Activated CD4-positive, alpha-beta T cell treated with anti-CD3 and anti-CD28 coated beads for 36 hours (primary cell): ENCODE results near the gene RIPOR2. TPM values are rescaled to one million over a fixed set of nuclear protein-coding genes. Genes with fewer than 3 reads are reported as not detected.

Experiments
- ATAC-seq: fragments of 200-7000 bp; cut with Tn5 transposase; one replicate; pipeline ENCODE4 v1.10.0; 2021; ENCODE audit warnings: mild to moderate bottlenecking, moderate library complexity
- CTCF ChIA-PET: fragments of 350-600 bp; sonication (Branson Sonifier 250); formaldehyde crosslinking; loops from one replicate; lab custom pipeline; 2021; ENCODE audit warnings: antibody characterized with exemption; lab: Charles Lee
- POLR2A ChIA-PET: fragments of 350-600 bp; sonication (Branson Sonifier 250); formaldehyde crosslinking; loops from one replicate; lab custom pipeline; 2021; ENCODE audit warnings: antibody characterized with exemption, inconsistent platforms; lab: Charles Lee
- DNase-seq: peaks from one replicate; pipeline ENCODE4 v3.0.0-alpha.2; 2020
- H3K27ac Mint-ChIP-seq: one replicate; pipeline ENCODE4 v1.8.0; 2021; ENCODE audit warnings: mixed read lengths
- H3K27me3 Mint-ChIP-seq: one replicate; pipeline ENCODE4 v1.8.0; 2021; ENCODE audit warnings: mixed read lengths
- H3K36me3 Mint-ChIP-seq: one replicate; pipeline ENCODE4 v1.8.0; 2021; ENCODE audit warnings: low read depth, mixed read lengths
- H3K4me1 Mint-ChIP-seq: one replicate; pipeline ENCODE4 v1.8.0; 2021; ENCODE audit warnings: mixed read lengths
- H3K4me3 Mint-ChIP-seq: one replicate; pipeline ENCODE4 v1.8.0; 2021; ENCODE audit warnings: mild to moderate bottlenecking, moderate library complexity, mixed read lengths
- H3K9me3 Mint-ChIP-seq: one replicate; pipeline ENCODE4 v1.8.0; 2021; ENCODE audit warnings: low read depth, mixed read lengths
- intact Hi-C, 2 experiments: fragments of 100-400 bp; cut with DNase I in 1 of 2; cut with micrococcal nuclease in 1 of 2; formaldehyde crosslinking; loops; one replicate each; pipeline versions ENCODE4 v1.14.2 to v1.15.1; 2022 to 2024; cut with DNase I, micrococcal nuclease
- total RNA-seq, 2 experiments: library from RNA; stranded (reverse); gene quantifications; one replicate each; pipeline ENCODE4 v1.2.3, GENCODE V29; 2021

Gene RIPOR2
- total RNA-seq, 2 experiments from 2014 or later = 60.0 to 67.0 TPM

DNA sequence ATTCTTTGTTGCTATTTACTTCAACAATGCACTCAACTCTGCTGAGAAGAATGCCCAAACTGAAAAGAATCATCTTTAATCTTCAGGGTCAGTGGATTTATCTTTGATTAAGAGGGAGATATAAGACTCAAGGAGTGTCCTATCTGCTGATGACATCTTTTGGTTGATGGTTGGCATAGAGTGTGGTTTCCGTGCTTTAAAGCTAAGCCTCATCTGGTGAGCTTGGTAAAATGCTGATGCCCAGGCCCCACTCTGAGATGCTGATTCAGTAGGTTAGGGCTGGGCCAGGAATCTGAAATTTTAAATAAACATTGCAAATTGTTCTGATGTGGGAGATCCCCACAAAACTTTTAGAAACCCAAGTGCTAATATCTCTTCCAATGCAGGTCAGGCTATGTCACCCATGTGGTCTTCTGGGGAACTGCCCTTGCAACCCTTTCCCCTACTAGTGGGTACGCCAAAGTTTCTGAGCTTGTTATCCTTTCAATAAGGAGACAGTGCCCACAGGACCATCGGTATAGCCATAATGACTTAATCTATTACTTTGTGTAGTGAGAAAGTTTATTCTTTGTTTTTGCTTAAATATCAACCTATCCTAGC lies 68.6 kb downstream of the RIPOR2 start:
- DNase-seq = no peak
- H3K4me3 Mint-ChIP-seq = no peak overlapping the region

DNA sequence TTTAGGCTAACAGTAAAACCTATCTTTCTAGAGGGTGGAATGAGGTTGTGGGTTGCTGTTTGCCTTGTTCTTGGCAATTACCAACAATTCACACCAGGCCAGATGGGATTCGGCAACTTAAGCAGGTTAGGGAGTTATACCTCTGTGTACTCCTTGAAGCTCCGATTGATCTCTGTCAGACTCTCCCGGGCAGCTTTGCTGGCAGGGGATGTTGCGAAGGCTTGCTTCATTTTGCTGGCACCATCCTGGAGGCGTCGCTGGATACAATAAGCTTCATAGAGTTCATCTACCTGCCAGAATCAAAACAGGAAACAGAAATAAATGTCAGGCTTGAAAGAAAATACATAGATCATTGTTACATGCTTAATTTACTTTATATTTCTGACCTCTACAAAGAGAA lies 70.6 kb downstream of the RIPOR2 start:
- POLR2A ChIA-PET = no interaction called here
- Mint-ChIP-seq H3K4me1 (peaks cover 80% of the 10 kb centered on the region), H3K4me3 (peak overlapping the region; percentile 38), H3K27me3 (no peaks in the 10 kb centered on the region), H3K36me3 (peaks cover 54% of the 10 kb centered on the region), H3K27ac (peak overlapping the region; percentile 84), H3K9me3 (no peaks in the 10 kb centered on the region)
- CTCF ChIA-PET = interaction anchor here (1.2 to 1.8 kb wide), 5 partner anchors 9 to 153 kb away, joined by 4 to 7 read pairs (median 5); no protein-coding TSS in a partner anchor
- ATAC-seq = no peak
- intact Hi-C loops = no loop called here
- DNase-seq = no peak

More for the DNA sequence above, 68.6 kb downstream of the RIPOR2 start:
- Mint-ChIP-seq H3K4me1 (peaks cover 69% of the 10 kb centered on the region), H3K36me3 (peaks cover 56% of the 10 kb centered on the region), H3K27ac (peak overlapping the region; percentile 74), H3K27me3 (no peaks in the 10 kb centered on the region), H3K9me3 (no peaks in the 10 kb centered on the region)
- intact Hi-C loops = no loop called here
- CTCF ChIA-PET = interaction anchor here (1.0 to 2.9 kb wide), 11 partner anchors 9 to 151 kb away, joined by 3 to 14 read pairs (median 6); no protein-coding TSS in a partner anchor
- ATAC-seq = peak; percentile 43
- POLR2A ChIA-PET = interaction anchor here (0.6 to 0.7 kb wide), 2 partner anchors 9 to 271 kb away, joined by 4 read pairs; no protein-coding TSS in a partner anchor

DNA sequence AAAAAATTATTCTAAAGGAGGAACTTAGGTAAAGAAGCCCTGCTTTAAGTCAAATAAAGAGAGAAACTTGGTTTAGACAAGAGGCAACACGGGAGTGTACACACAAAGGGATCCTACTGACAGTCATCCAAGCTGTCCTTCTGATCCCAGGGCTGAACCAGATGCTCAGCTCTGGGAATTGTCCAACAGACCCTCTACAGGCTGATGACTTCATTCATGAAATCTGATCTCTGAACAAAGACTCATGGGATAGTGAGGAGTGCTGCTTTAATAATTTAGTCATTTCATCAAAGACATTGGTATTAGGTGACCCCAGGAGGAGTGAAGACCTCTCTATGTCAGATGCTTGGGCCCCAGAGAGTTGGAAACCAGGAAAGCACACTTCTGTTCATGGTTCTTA lies 71.4 kb downstream of the RIPOR2 start:
- POLR2A ChIA-PET = interaction anchor here (0.7 kb wide), 1 partner anchor 18 kb away, joined by 3 read pairs; no protein-coding TSS in a partner anchor
- Mint-ChIP-seq H3K9me3 (no peaks in the 10 kb centered on the region), H3K27me3 (no peaks in the 10 kb centered on the region), H3K4me3 (no peak overlapping the region), H3K27ac (peak overlapping the region; percentile 84), H3K4me1 (peaks cover 88% of the 10 kb centered on the region), H3K36me3 (peaks cover 61% of the 10 kb centered on the region)
- DNase-seq (no peak), ATAC-seq (no peak)
- CTCF ChIA-PET = interaction anchor here (0.5 to 1.8 kb wide), 7 partner anchors 8 to 199 kb away, joined by 3 to 7 read pairs (median 5); no protein-coding TSS in a partner anchor
- intact Hi-C loops = no loop called here

DNA sequence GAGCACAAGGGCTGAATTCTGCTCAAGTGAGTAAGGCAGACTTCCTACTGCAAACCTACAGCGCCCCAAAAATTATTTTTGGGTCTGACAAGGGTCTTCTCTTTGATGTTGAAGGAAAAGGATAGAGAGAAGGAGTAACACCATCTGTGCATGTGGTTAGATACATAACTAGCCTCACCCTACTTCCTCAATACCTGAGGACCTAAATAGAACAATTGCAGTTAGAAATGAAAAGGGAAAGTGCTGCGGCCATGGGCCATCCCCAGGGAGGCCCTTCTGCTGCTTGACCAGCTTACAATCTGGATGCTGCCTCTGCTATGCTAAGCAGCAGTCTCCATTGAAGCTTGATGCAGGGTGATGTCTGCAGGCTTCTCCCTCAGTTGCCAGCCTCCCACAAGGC lies 73.8 kb downstream of the RIPOR2 start:
- ChIA-PET CTCF (interaction anchor here (1.0 to 1.6 kb wide), 4 partner anchors 12 to 129 kb away, joined by 4 to 7 read pairs (median 6); no protein-coding TSS in a partner anchor), POLR2A (no interaction called here)
- Mint-ChIP-seq H3K36me3 (peaks cover 58% of the 10 kb centered on the region), H3K4me3 (no peak overlapping the region), H3K4me1 (peaks cover 92% of the 10 kb centered on the region), H3K27ac (peak overlapping the region; percentile 26), H3K9me3 (no peaks in the 10 kb centered on the region), H3K27me3 (no peaks in the 10 kb centered on the region)
- intact Hi-C loops = no loop called here
- ATAC-seq (no peak), DNase-seq (no peak)

DNA sequence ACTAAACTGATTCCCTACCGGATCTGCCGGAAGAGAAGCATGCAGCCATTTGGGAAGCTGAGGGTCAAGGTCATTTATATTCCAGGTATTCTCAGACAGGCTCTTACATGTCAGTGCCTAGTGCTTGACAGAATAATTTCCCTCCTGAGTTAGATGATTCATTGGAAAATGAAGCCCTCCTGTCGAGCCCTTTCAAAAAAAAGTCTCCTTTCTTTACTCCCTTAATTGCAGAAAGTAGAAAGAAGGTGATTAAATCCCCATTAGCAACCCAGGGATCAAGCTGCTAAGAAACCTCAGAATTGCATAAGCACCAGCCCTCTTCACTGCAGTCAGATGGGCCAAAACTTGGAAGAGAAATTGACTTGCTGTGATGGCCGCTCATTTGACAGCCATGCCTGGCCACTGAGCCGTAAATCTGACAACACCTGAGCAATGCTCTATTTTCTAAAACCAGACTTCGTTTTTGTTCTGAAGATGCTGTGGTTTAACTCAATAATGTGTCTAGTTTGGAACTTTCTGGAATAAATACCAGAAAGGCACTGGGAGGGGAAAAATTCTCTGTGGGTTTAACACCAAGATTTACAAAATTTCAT lies 76.1 kb downstream of the RIPOR2 start:
- H3K9me3 Mint-ChIP-seq = no peaks in the 10 kb centered on the region
- peak overlapping the region; percentile 91 for H3K27ac Mint-ChIP-seq
- no peak for DNase-seq
- ATAC-seq = no peak
- H3K27me3 Mint-ChIP-seq = no peaks in the 10 kb centered on the region
- H3K4me1 Mint-ChIP-seq = peaks cover 88% of the 10 kb centered on the region
- peaks cover 54% of the 10 kb centered on the region for H3K36me3 Mint-ChIP-seq
- ChIA-PET POLR2A (interaction anchor here (0.7 kb wide), 1 partner anchor 74 kb away, joined by 3 read pairs; no protein-coding TSS in a partner anchor), CTCF (interaction anchor here (0.9 to 9.2 kb wide), 7 partner anchors 23 to 211 kb away, joined by 3 to 140 read pairs (median 5); partner anchors contain the start of gene RIPOR2)
- H3K4me3 Mint-ChIP-seq = peak overlapping the region; percentile 15
- intact Hi-C loops = loop anchor here in 1 of 2 experiments (1.0 to 2.0 kb wide), 3 partner anchors 65 to 77 kb away; no protein-coding TSS in a partner anchor

DNA sequence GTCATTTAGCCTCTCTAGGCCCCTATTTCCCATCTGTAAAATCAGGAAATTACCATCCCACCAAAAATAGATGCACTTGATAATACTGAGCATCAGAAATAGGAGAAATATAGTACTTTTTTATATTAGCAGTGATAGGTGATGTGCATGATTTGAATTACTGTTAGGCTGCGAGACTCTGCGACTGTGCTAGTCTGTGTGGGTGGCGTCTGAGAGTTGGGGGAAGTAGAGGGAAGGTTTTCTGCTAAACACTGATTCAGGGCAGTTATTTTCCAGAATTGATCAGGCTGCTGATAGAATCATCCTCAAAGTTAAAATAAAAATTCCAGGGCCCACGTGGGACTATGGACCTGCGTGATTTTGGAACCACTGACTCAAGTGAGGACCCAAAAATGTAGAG lies 76.6 kb downstream of the RIPOR2 start:
- H3K4me1 Mint-ChIP-seq = peaks cover 82% of the 10 kb centered on the region
- DNase-seq = peak; percentile 52
- POLR2A ChIA-PET = no interaction called here

DNA sequence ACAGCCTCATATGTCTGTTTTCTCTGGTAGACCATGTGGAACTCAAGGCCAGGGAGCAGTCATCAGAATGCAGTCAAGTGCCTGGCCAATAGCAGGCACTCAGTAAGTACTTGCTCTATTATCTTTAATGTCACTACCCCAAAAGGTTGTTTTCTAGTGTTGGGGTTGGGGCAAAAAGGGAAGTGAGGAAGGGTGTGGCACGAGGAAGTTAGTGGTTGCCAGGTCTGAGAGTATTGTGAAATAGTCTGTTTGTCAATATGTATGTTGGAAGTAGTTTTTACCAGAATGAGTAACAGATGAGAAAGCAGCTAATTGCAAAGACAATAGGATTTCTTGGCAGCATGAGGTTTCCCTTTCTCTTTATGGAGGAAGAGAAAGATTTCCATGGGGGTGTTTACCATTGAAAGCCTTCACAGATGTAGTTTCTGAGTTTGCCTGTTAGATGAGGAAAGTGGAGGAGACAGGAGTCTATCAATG lies 77.5 kb downstream of the RIPOR2 start:
- peak; percentile 25 for DNase-seq
- intact Hi-C loops = loop anchor here (1.0 to 2.0 kb wide), 3 partner anchors 25 to 79 kb away; no protein-coding TSS in a partner anchor
- ATAC-seq = peak; percentile 47
- H3K9me3 Mint-ChIP-seq = no peaks in the 10 kb centered on the region
- CTCF ChIA-PET = interaction anchor here (0.6 to 9.2 kb wide), 22 partner anchors 8 to 213 kb away, joined by 3 to 140 read pairs (median 4); partner anchors contain the start of gene RIPOR2
- peaks cover 54% of the 10 kb centered on the region for H3K36me3 Mint-ChIP-seq
- H3K27me3 Mint-ChIP-seq = no peaks in the 10 kb centered on the region
- peaks cover 78% of the 10 kb centered on the region for H3K4me1 Mint-ChIP-seq
- H3K27ac Mint-ChIP-seq = peak overlapping the region; percentile 91
- H3K4me3 Mint-ChIP-seq = peak overlapping the region; percentile 45
- POLR2A ChIA-PET = interaction anchor here (0.9 kb wide), 1 partner anchor 41 kb away, joined by 5 read pairs; no protein-coding TSS in a partner anchor

More for the DNA sequence above, 76.6 kb downstream of the RIPOR2 start:
- H3K27ac Mint-ChIP-seq = peak overlapping the region; percentile 91
- H3K4me3 Mint-ChIP-seq = peak overlapping the region; percentile 15
- no peaks in the 10 kb centered on the region for H3K27me3 Mint-ChIP-seq
- H3K9me3 Mint-ChIP-seq = no peaks in the 10 kb centered on the region
- CTCF ChIA-PET = interaction anchor here (0.6 to 9.2 kb wide), 9 partner anchors 15 to 160 kb away, joined by 3 to 140 read pairs (median 4); partner anchors contain the start of gene RIPOR2
- intact Hi-C loops = loop anchor here in 1 of 2 experiments (1.0 to 2.0 kb wide), 3 partner anchors 66 to 78 kb away; no protein-coding TSS in a partner anchor
- peaks cover 49% of the 10 kb centered on the region for H3K36me3 Mint-ChIP-seq
- ATAC-seq = no peak

DNA sequence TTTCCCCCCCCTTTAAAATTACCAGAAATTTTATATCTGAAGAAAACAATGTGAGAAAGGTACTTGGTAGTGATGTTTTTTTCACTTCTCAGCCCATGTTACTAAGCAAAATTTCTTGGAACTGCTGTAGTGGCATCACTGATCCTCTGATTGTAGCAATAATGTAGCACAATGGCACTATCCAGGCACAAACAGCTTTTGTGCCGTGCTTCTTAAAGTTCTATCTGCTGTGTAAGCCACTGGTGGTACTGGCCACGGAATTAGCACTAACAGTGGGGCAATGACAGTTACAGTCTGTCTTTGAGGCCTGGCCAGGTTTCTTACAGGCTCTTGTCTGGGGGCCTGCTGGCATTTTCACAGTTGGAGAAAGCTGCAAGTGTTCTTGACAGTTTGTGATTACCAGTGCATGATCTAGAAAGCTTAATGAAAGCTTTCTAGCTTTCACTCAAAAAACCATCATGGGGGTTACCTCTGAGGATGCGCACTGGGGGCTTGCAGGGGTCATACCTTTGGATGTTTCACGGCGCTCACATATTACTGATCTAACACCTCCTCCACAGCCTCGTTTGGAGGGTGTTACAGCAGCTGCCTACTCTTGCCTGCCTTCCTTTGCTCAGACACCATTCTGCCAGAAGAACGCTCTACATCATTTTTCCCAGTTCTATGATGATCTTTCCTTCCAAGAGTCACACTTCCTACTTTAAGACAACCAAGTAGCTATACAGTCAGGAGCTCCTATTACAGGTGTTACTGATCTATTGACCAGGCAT lies 78.7 kb downstream of the RIPOR2 start:
- ATAC-seq (peak; percentile 45), DNase-seq (peak; percentile 41)
- Mint-ChIP-seq H3K4me3 (no peak overlapping the region), H3K36me3 (peaks cover 53% of the 10 kb centered on the region), H3K9me3 (no peaks in the 10 kb centered on the region), H3K27me3 (no peaks in the 10 kb centered on the region), H3K27ac (peak overlapping the region; percentile 91), H3K4me1 (peaks cover 66% of the 10 kb centered on the region)
- intact Hi-C loops = loop anchor here (1.0 to 2.0 kb wide), 6 partner anchors 68 to 213 kb away; no protein-coding TSS in a partner anchor
- CTCF ChIA-PET = interaction anchor here (0.6 to 9.2 kb wide), 28 partner anchors 10 to 271 kb away, joined by 3 to 140 read pairs (median 5); partner anchors contain the start of gene RIPOR2
- POLR2A ChIA-PET = interaction anchor here (0.7 to 2.1 kb wide), 5 partner anchors 53 to 161 kb away, joined by 3 to 7 read pairs (median 3); no protein-coding TSS in a partner anchor

DNA sequence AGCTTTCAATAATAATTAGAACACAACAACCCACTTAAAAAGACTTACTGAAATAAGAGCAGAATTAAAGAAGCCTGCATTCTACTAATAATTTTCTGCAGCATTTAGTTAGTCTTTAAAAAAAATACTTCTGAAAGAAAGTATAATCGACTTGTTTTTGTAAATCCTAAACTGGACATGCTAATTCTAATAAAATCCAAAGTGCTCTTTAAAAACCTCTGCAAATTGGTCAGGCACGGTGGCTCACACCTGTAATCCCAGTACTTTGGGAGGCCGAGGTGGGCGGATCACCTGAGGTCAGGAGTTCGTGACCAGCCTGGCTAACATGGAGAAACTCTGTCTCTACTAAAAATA lies 79.5 kb downstream of the RIPOR2 start:
- DNase-seq = no peak
- ChIA-PET POLR2A (interaction anchor here (0.6 to 2.1 kb wide), 9 partner anchors 54 to 162 kb away, joined by 3 to 10 read pairs (median 5); no protein-coding TSS in a partner anchor), CTCF (interaction anchor here (0.7 to 9.2 kb wide), 37 partner anchors 9 to 337 kb away, joined by 3 to 140 read pairs (median 5); partner anchors contain the start of gene RIPOR2)
- H3K4me3 Mint-ChIP-seq = peak overlapping the region; percentile 46
- no peaks in the 10 kb centered on the region for H3K27me3 Mint-ChIP-seq
- ATAC-seq = no peak
- H3K36me3 Mint-ChIP-seq = peaks cover 59% of the 10 kb centered on the region
- H3K27ac Mint-ChIP-seq = peak overlapping the region; percentile 91
- intact Hi-C loops = loop anchor here (1.0 to 2.0 kb wide), 6 partner anchors 69 to 214 kb away; no protein-coding TSS in a partner anchor
- H3K9me3 Mint-ChIP-seq = no peaks in the 10 kb centered on the region
- peaks cover 58% of the 10 kb centered on the region for H3K4me1 Mint-ChIP-seq
